LoVo (cell line): ENCODE results near the gene CCHCR1.

Experiments used
- DNase-seq: peaks from one replicate; pipeline ENCODE4 v3.0.0-alpha.2; 2016; ENCODE audit warnings: low spot score

CCHCR1 gene

DNA sequence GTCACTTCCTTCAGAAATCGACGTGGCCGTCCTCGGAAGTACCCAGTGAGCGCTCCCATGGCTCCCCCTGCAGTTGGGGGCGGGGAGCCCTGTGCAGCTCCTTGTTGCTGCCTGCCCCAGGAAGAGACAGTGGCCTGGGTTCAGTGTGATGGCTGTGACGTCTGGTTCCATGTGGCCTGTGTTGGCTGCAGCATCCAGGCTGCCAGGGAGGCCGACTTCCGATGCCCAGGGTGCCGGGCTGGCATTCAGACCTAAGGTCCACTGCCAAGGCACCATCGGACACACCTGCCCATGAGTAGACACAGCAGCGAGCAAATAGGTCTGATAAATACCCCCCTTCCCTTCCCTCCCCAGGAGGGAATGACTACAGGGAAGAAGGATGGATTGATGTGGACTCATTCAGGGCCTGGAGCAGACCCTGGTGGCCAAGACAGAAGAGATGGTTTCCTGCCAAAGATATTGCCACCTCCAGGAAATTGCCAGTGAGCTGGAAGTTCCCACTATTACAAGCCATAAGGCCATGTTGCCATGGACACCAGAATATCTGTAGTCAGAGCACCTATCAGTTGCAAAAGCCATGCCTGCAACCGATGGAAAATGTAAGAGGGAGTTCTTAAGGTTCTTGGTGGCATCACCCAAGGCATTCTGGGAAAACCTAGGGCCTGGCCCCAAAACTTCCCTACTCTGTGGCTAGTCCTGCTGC is 5.0 kb upstream of the CCHCR1 start:
- DNase-seq: no peak

DNA sequence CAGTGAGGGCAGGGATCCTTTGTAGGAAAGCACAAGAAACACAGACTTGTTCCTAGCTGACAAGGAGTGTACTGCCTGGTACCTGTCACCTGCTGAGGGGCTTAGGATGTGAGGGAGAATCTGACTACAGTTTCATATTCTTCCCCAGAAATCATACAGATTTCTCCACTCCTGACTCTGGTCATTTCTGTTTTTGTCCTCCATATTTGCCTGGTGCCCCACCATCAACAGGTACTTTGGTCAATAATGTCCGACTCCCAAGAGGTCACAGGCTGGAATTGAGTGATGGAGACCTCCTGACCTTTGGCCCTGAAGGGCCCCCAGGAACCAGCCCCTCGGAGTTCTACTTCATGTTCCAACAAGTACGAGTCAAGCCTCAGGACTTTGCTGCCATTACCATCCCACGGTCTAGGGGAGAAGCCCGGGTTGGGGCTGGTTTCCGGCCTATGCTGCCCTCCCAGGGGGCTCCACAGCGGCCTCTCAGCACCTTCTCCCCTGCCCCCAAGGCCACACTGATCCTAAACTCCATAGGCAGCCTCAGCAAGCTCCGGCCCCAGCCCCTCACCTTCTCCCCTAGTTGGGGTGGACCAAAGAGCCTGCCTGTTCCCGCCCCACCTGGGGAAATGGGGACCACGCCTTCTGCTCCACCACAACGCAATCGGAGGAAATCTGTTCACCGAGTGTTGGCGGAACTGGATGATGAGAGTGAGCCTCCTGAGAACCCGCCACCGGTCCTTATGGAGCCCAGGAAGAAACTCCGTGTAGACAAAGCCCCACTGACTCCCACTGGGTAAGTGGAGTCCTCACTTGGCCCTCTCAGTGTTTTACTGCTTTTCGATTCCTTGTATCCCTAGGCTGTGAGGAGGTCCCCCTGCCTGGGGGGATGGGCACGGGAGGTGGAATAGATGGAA is 3.9 kb upstream of the CCHCR1 start:
- DNase-seq: no peak

DNA sequence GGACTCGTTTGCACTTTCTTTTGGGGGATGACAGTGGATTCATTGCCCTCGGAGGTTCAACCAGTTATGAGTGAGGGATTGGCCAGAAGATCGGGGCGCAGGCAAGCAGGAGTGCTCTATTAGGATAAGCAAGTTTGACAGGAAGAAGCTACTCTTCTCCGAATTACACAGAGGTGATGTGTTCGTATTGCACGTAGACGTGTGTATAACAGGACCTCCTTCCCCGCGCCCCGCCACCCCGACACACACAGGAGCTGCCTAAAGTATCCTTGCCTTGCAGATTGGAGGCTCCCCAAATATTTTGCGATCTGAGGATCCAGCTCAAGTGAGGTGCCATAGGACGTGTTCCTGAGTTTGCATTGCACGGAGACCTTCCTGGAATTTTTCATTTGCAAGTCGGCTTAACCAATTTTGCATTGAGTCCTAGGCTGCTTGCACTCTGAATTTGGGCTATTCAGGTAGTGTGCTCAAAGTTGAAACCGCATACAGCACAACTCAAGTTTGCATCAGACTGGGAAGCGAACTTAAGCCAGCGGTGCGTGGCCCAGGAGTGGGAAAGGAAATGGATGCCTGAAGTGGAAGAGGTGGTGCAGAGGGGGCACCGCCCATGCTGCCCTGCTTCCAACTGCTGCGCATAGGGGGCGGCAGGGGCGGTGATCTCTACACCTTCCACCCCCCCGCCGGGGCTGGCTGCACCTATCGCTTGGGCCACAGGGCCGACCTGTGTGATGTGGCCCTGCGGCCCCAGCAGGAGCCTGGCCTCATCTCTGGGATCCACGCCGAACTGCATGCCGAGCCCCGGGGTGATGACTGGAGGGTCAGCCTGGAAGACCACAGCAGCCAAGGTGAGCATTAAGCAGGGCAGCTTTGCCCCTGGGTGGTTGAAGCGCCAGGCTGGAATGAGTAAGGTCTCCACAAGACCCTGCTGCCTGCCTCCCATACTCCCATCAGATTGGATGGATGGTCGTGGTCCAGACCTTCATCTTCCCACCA is 1.6 kb upstream of the CCHCR1 start:
- DNase-seq: no peak

DNA sequence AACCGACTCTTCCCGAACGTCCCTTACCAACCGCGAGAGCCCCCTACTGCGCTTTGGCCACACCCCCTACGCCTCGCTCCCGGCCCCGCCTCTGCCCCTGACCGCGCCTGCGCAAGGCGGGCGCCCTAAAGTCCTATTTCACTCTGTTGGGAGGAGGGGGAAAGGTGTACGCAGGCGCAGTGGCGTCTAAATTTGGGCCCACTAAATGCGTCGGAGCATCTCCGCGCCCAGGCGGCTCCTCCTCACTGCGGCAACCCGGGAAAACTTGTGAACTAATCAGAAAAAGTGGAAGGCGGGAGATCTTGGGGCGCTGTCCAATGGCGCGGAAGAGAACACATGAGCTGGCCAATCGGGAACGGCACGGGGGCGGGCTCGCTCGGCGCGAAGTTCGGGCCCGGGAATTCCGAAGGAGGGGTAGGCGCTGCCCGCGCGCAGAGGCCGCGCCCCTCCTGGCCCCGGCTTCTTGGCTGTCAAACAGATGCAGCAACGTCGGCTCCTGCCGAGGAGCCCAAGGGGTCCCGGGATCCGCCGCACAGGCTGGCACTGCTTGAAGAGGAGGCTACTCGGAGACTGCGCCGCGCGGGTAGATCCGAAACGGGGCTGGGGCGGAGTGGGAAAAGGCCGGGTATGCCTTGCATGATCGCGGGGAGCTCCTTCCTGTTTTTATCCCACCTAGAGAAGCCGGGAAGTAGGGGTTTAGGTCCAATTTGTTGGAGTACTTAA is 699 bp upstream of the CCHCR1 start, which contains the start of gene TCF19:
TSS of gene TCF19 (plus strand) at position 450 of the 723 bp plus-strand sequence. CDS start 881 bp downstream, outside the sequence.
- peak; percentile 99 for DNase-seq

DNA sequence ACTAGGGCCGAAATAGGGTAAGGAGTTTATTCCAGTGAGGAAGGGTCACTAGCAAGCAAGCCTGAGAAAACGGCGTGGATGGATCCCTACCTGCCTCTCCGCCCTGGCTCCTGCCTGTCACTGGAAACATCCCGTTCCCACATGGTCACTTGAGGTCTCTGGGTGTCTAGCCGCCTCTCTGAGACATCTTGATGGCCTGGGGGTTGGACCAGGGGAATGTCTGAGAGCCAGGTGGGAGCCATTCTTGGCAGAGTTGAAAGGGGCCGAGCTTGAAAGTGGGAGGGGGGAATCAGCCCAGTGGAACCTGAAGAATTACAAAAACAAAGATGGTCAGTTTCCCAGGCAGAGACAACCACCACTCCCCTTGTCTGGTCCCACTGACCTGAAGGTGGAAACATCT is 961 bp downstream of the CCHCR1 start:
- DNase-seq: no peak

DNA sequence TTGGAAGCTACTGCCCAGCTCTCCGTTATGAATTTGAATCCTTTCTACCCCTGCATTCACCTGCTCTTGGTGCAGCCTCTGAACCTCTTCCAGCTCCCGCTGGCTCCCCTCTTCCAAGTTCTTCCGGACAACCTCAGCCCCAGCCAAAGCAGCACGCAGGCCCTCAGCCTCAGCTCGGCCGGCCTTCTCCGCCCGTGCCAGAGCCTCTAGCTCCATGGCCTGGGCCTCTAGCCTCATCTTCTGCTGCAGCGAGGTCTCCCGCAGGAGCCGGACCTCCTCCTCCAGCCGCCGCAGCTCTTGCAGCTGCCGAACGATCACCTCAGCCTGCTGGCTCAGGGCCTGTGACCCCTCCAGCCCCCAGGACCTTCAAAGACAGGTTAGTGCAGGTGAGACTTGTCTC is 3.2 kb downstream of the CCHCR1 start:
- DNase-seq: no peak

DNA sequence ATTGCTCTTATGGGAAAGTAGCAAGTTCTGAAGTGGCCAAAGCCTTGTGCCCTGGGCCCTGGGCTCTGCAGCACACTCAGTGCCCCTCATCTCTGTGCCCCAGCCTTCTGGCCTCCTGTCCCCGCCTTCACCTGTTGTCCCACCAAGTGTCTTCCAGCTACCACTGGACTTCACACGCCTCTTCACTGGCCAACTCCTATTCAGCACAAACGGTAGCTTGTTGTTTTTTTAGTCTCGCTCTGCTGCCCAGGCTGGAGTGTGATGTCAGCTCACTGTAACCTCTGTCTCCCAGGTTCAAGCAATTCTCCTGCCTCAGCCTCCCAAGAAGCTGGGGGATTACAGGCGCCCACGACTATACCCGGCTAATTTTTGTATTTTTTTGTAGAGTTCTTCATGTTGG is 4.8 kb downstream of the CCHCR1 start:
- no peak for DNase-seq

DNA sequence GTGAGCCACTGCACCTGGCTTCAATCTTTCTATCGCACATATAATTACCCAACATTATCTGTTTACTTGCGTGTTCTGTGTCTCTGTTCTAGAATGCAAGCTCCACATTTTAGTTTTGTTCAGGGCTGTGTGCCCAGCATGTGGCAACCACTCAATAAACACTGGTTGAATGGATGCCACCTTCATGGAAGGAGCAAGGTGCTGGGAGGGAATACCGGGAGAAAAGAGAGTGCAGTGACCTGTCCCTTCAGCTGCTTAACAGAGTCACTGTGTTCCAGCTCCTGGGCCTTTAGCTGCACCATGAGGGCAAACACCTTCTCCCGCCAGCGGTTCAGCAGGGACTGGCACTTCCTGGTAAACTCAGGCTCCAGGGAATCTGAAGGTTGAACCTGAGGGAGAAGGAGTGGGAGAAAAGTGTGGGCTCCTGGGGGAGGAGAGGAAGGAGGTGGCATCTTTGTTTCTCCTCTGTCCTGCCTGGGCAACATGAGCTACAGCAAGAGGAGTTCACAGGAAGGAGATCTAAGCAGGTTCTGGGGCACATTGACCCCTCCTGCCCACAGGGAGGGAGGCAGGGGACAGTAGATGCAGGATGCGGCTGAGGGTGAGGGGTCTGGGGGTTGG is 7.7 kb downstream of the CCHCR1 start:
- DNase-seq: no peak

DNA sequence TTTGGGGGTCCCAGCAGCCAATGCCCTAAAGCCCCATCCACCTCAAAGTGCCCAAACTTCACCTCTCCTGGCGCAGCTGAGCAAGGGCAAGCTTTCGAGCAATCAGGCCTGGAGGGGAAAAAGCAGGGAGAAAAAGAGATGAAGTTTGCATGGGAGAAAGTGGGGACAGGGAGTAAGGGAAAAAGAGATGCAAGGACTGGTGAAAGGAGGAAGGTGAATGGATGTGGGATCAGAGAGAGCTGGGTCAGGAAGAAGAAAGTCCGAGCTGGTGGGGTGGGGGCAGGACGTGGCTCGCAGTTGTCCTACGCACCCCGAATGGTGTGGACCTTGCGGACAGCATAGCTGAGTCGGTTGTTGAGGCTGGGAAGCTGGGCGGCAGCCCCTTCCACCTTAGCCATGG is 12.2 kb downstream of the CCHCR1 start:
- no peak for DNase-seq

DNA sequence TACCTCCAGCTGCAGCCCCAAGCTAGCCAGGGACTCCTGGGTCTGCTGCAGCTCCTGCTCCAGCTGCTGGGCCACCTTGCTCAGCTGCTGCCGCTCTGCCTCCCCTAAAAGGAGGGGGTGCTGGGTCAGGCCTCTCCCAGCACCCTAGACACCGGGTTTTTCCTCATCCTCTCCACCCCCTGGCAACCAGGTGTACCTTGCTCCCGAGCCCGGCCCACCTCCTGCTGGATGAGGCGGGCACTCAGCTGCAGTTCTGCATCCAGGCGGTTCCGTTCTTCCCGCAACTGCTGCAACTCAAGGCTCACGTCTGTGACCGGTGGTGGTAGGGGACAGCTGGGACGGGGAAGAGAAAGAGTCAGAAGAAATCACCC is 12.6 kb downstream of the CCHCR1 start:
- DNase-seq: no peak

DNA sequence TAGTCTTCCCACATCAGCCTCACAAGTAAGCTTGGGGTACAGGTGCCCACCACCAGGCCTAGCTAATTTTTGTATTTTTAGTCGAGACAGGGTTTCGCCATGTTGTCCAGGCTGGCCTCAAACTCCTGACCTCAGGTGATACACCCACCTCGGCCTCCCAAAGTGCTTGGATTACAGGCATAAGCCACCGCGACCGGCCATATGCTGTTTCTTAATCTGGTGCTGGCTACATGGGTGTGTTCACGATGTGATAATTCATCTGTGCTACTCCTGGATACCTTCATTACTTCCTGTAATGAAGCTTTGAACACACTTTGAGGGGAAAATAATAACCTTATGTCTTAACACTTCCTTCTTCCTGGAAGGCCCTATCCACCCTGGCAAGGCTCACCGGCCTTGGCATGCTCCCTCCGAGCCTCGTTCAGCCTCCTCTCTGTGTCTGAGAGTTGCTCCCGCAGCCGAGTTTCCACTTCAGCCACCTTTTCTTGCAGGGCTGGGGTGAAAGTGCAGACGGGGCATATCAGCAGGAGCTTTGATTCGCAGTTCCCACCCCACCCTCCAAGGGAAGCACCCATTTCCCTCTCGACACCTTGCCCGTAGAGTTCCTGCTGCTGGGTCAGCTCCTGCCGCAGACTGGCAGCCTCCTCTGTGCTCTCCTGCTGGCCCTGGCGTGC is 13.2 kb downstream of the CCHCR1 start:
- no peak for DNase-seq

DNA sequence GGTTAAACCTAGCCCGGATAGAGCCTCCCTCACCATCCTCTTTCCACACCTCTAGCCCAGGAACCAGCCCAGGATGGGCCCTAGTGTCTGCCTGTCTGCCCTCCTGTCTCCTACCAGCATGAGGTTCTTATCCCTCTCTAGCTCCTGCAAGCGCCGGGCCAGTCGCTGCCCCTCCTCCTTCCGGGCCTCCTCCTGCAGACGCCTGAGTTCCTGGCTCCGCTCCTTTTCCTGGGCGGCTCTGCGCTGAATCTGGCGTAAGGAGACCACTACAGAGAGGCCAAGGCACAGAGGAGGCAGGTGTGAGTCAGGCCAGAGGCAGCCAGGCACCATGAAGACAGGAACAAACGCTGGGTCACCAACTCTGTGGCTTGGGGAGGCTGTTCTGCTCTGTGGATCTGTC is 14.5 kb downstream of the CCHCR1 start:
- no peak for DNase-seq

DNA sequence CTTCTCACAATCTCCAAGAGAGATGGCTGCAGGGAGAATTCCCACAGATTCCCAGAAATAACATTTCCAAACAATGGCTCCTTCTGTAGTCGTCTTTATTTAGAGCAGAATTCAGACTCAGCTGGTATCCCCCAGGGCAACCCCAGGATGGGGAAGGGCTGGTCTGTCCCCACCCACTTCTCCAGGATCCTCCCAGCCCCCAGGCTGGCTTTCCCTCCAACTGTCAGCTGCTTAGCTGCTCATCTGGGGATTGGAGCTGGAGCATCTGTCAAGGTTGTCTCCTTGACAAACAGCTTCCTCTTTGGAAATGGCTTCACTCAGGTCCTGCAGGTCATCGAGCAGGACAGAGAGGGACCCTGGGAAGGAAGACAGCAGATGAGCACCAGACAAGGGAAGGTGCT is 15.2 kb downstream of the CCHCR1 start:
- DNase-seq: no peak

DNA sequence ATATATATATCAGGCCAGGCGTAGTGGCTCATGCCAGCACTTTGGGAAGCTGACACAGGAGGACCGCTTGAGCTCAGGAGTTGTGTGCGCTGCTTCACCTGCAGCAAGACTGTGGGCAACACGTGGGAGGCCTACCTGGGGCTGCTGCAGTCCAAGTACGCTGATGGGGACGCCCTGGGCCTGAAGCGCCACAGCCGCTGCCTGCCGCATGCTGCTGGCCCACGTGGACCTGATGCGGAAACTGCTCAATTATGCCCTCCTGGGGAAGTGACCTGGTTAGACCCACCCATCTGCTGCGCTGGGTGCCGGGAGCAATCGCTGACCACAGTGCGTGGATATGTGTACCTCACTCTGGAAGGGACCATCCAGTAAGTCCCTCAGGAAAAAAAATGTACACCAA is 17.0 kb downstream of the CCHCR1 start:
- DNase-seq: no peak

DNA sequence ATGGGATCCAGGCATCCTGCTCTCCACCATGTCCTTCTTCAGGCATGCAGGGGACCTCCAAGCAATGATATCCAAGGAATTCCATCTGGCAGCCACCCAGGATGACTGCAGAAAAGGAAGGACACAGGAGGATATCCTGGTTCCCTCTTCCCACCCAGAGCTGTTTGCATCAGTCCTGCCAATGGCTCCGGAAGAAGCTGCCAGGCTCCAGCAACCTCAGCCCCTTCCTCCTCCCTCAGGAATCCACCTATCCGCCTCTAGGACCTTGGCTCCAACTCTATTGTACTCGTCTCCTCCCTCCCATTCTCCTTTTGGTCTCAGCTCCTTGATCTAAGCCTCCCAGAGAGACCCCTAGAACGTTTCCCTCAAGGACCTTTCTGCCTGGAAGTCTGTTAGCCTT is 18.0 kb downstream of the CCHCR1 start:
- DNase-seq: no peak

DNA sequence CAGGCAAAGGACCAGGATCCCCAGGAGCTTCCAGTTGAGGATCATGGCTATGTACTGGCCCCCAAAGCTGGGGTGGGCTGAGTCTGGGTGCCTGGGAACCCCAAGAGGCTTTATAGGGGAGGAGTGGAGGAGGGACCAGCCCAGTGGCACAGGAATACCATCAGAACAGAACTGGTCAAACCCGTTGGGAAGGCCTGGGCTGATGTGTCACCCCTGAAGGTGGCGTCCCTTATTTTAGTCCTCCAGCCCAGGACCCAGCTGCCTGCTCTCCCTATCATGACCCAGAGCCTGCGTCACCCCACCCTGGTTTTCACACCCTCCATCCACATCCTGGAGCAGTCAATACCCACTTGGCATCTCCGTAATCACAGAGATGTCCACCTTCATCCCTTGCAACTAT is 18.6 kb downstream of the CCHCR1 start, which contains the start of gene PSORS1C2:
TSS of gene PSORS1C2 (minus strand) at position 85 of the 400 bp plus-strand sequence. CDS start at position 45, 40 bp downstream.
- DNase-seq: no peak

DNA sequence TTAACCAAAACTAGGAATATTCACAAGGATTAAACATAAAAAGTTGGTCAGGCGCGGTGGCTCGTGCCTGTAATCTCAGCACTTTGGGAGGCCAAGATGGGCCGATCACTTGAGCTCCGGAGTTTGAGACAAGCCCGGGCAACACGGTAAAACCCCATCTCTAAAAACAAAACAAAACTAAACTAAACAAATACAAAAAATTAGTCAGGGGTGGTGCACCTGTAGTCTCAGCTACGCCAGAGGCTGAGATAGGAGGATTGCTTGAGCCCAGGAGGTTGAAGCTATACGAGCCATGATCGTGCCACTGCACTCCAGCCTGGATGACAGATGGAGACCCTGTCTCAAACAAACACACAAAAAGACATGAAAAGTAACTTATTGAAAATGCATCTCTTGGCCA is 21.9 kb downstream of the CCHCR1 start:
- DNase-seq: no peak

DNA sequence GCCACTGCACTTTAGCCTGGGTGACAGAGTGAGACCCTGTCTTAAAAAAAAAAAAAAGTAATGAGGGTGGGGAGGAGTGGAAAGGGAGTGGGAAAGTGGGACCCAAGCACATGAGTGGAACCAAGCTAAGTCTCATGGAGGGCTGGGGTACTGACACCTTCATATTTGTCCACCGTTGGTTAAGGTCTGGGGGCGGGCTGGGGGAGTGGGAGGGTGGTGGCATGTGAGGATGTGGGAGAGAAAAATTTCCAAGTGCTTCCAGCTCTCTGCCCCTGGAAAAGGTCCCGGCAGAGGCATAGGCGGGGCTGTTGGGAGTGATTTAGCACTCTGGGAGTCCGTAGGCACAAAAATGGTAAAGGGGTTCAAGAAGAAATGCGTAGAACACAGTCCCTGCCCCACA is 24.8 kb downstream of the CCHCR1 start:
- no peak for DNase-seq

DNA sequence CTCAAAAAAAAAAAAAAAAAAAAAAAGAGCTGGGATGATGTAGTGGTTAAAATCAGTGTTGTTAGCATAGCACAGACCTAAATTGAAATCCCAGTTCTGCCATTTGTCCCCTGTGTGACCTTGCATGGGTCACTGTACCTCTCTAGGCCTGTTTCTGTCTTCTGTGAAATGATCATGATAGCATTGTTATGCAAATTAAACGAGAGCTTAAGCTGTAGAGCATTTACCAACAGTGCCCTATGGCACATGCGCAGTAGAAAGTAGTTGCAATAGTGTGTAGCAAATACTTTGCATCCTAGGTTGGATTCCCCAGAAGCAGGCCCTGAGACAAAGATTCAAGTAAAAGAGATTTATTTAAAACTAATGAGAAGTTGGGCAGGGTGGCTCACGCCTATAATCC is 26.0 kb downstream of the CCHCR1 start:
- no peak for DNase-seq

DNA sequence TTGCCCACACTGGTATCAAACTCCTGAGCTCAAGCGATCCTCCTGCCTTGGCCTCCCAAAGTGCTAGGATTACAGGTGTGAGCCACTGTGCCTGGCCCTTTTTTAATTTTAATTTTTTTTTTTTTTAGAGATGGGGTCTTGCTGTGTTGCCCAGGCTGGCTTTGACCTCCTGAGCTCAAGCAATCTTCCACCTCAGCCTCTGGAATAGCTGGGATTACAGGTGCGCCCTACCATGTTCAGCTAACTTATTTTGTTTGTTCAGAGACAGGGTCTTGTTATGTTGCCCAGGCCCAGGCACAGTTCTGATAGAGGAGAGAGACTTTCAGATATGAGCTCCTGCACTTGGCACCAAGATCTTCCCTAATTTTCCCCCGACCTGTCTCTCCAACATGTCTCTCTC is 26.9 kb downstream of the CCHCR1 start:
- DNase-seq: no peak
